HG03095 (cell line): ENCODE data around the gene SFXN4.
A peak's percentile ranks its signal among the peaks of the same experiment; 100 is the strongest.

ENCODE experiments used
- ATAC-seq: cut with Tn5 transposase; IDR thresholded peaks from one replicate; pipeline ENCODE4 v1.9.1; 2021; ENCODE audit warnings: moderate library complexity; ENCODE audit not compliant: unreplicated experiment

SFXN4 gene

GRCh38 chr10:119165171-119166117 lies at the start of gene SFXN4:
SFXN4 (minus strand) TSS chr10:119165714; CDS start chr10:119165647, 67 bp downstream.
- peak; percentile 88 for ATAC-seq

GRCh38 chr10:119211625-119212441 lies 46.3 kb upstream of the SFXN4 start:
- no peak for ATAC-seq

GRCh38 chr10:119211176-119211575 lies 45.7 kb upstream of the SFXN4 start:
- no peak for ATAC-seq

- no peak for ATAC-seq
Measured at GRCh38 chr10:119210633-119211032, 45.1 kb upstream of the SFXN4 start.

GRCh38 chr10:119209736-119210355 lies 44.3 kb upstream of the SFXN4 start:
- ATAC-seq, result no peak

- ATAC-seq, result no peak
Measured at GRCh38 chr10:119209035-119209735, 43.7 kb upstream of the SFXN4 start.

- ATAC-seq, result no peak
Measured at GRCh38 chr10:119208553-119208940, 43.0 kb upstream of the SFXN4 start.

- peak; percentile 8 for ATAC-seq
Measured at GRCh38 chr10:119207713-119208552, 42.4 kb upstream of the SFXN4 start.

- peak; percentile 72 for ATAC-seq
Measured at GRCh38 chr10:119207366-119207666, 41.8 kb upstream of the SFXN4 start, which contains the start of gene GRK5. GRK5 (plus strand) TSS chr10:119207571; CDS start chr10:119207918, 347 bp downstream.

- peak; percentile 51 for ATAC-seq
Measured at GRCh38 chr10:119206603-119207365, 41.3 kb upstream of the SFXN4 start.

- ATAC-seq, result peak; percentile 23
Measured at GRCh38 chr10:119205894-119206602, 40.5 kb upstream of the SFXN4 start.

- no peak for ATAC-seq
Measured at GRCh38 chr10:119203006-119203405, 37.5 kb upstream of the SFXN4 start.

- ATAC-seq, result no peak
Measured at GRCh38 chr10:119201233-119201632, 35.7 kb upstream of the SFXN4 start.

GRCh38 chr10:119199231-119199992 lies 33.9 kb upstream of the SFXN4 start:
- no peak for ATAC-seq

GRCh38 chr10:119198438-119198837 lies 32.9 kb upstream of the SFXN4 start:
- no peak for ATAC-seq

GRCh38 chr10:119197921-119198320 lies 32.4 kb upstream of the SFXN4 start:
- ATAC-seq, result no peak

- no peak for ATAC-seq
Measured at GRCh38 chr10:119191881-119192280, 26.4 kb upstream of the SFXN4 start.
